Measurements from ENCODE around the gene ITIH2.

ITIH2 gene

DNA sequence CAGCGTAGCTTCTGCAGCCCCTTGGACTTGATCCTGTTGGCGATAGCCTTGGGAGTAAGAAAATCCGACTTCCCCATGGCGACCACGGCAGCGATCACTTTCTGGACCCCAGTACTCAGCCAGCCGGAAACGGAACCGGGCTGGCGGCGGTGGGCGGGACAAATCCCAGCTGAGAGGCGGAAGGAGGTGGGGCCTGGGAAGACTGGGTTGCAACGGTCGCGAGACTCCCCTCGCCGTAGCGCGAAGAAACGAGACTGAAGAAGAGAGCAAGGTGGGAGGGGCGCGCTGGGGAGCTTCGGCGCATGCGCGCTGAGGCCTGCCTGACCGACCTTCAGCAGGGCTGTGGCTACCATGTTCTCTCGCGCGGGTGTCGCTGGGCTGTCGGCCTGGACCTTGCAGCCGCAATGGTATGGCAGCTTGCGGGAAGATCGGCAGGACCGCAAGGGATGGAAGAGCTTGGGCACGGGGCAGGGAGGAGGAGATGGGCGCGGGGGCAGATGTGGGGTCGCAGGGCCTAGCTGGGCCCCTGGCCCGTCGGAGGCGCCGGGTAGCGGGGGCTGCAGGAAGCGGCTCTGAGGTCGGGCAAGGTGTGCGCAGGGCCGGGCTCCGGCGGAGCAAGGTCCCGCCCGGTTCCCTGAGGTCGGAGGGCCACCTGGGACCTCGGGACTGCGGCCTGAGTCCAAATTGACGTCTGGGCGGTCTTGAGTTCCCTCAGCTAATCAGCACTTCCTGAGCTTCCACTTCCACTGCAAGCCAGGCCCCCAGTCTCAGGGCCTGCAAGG, 84.9 kb downstream of the ITIH2 start, which contains the start of the genes ATP5F1C and KIN:
TSS of gene ATP5F1C (plus strand) at position 321 of the 782 bp plus-strand sequence. CDS start at position 352, 31 bp downstream.
TSS of gene KIN (minus strand) at position 137 of the 782 bp plus-strand sequence. CDS start at position 77, 60 bp downstream.
- peak; percentile 98 for DNase-seq (ENCODE audit: low spot score)
- TF ChIP-seq, protein P1, sequence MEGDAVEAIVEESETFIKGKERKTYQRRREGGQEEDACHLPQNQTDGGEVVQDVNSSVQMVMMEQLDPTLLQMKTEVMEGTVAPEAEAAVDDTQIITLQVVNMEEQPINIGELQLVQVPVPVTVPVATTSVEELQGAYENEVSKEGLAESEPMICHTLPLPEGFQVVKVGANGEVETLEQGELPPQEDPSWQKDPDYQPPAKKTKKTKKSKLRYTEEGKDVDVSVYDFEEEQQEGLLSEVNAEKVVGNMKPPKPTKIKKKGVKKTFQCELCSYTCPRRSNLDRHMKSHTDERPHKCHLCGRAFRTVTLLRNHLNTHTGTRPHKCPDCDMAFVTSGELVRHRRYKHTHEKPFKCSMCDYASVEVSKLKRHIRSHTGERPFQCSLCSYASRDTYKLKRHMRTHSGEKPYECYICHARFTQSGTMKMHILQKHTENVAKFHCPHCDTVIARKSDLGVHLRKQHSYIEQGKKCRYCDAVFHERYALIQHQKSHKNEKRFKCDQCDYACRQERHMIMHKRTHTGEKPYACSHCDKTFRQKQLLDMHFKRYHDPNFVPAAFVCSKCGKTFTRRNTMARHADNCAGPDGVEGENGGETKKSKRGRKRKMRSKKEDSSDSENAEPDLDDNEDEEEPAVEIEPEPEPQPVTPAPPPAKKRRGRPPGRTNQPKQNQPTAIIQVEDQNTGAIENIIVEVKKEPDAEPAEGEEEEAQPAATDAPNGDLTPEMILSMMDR (IDR thresholded peaks at IDR 0.05; ENCODE audit: extremely low read depth, missing control alignments), result no peak

DNA sequence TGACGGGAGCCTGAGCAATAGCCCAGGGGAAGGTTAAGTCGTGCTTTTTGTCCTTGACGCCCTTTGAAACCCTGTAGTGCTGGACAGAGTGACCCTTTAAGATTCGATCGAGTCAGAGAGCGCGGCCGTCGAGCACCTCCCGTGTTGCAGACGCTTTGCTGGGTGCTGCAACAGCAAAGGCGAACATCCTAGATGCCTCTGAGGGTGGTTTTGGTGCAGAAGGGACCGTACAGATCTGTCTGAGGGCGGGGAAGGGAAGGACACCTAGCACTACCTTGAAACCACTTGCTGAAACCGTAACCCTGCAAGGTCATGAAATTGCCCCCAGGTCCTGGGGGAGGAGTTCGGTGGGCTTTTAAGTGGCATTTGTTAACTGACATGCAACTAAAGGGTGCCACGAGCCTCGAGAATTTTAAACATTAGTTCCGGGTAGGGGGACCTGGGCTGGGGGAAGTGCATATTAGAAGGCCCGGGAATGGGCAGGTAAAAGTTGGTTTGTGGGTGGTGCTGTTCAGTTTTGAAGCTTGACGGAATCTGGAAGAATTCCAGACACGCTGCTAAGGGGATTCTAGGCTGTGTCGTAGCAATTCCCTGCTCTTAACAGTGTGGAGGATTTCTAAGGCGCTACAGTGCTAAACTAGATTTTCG, 85.6 kb downstream of the ITIH2 start:
- DNase-seq (ENCODE audit: low spot score), result peak; percentile 44
- TF ChIP-seq, protein P1 (IDR thresholded peaks at IDR 0.05; ENCODE audit: extremely low read depth, missing control alignments), result no peak

DNA sequence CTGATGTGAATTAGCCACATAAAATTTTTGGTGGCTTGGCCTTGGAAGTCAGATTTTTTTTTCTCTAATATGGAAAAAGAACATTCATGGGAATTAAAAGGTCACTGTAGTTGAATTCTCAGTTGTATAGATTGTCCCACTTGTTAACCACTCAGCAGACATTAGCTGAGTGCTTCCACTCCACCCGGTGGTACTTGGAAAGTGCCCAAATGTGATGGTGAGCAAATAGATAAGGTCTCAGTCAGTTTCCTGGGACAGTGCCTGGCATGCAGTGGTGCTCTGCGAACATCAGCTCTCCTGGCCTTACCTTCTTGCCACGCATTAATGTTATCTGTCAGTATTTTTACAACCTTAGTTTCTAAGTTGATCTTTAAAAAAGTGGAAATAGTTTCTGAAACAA, 86.3 kb downstream of the ITIH2 start:
- no peak for DNase-seq (ENCODE audit: low spot score)
- TF ChIP-seq, protein P1 (IDR thresholded peaks at IDR 0.05; ENCODE audit: extremely low read depth, missing control alignments), result no peak

DNA sequence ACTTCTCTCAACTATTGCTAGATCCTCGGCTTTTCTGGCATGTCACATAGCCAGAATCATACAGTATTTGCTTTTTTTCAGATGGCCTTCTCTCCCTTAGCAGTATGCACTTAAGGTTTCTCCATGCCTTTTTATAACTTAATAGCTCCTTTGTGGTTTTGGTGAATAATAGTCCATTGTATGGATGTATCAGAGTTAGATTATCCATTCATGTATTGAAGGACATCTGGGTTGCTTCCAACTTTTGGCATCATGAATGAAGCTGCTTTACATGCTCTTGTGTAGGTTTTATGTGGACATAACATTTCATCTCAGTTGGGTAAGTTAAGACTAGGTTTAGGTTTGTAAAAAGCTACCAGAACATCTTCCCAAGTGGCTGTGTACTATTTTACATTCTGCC, 89.4 kb downstream of the ITIH2 start:
- no peak for DNase-seq (ENCODE audit: low spot score)
- TF ChIP-seq, protein P1 (IDR thresholded peaks at IDR 0.05; ENCODE audit: extremely low read depth, missing control alignments), result no peak

DNA sequence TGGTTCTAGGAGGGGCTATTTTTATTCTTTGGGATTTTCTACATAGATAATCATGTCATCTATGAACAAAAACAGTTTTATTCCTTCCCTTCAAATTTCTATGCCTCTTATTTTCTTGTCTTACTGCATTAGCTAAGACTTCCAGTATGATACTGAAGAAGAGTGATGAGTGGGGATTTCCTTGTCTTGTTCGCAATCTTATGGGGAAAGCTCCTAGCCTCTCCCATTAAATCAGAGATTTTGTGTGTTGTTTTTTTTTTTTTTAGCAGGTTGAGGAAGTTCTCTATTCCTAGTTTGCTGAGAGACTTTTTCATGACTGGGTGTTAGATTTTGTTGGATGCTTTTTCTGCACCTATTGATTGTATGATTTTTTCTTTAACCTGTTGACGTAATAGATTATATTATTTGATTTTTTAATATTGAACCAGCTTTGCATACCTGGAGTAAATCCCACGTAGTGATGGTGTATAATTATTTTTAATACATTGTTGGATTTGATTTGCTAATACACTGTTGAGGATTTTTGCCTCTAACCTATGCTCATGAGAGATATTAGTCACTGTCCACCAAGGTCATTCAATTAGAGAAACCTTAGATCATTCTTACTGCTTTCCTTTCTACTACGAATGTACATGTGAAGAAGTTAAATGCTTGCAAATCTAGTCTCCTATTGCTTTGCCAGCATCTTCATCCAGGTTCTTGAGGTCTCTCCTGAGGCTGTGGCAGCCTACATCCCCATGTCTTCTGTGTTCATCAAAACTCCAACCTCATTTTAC, 91.3 kb downstream of the ITIH2 start:
- TF ChIP-seq, protein P1 (IDR thresholded peaks at IDR 0.05; ENCODE audit: extremely low read depth, missing control alignments), result no peak
- DNase-seq (ENCODE audit: low spot score), result no peak

DNA sequence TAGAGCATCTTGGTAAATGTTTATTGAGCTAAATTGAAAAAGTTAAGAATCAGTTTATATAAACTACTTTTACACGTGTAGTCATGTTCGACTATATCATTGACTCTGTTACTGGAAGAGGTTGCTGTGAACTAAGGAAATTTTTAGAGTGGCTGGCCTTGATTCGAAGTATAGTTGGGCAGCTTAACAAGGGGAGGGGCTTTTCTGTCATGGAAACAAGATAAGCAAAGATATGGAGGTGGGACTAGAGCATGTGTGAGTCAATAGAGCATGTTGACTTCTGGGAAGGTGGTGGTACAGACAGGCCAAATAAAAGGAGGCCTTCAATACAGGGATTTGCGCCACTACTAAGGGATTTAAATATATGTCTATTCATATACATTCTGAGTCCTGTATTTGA, 92.5 kb downstream of the ITIH2 start:
- no peak for DNase-seq (ENCODE audit: low spot score)
- TF ChIP-seq, protein P1 (IDR thresholded peaks at IDR 0.05; ENCODE audit: extremely low read depth, missing control alignments), result no peak

Measured in GM20000 (cell line).